Neural cell (in vitro differentiated cells): ENCODE results near the gene TMSB4X.

Experiments
- EP300 ChIP-seq: fragments of 450-650 bp; conservative IDR thresholded peaks from 2 replicates; pipeline ENCODE4 v1.6.1; 2014; ENCODE audit warnings: antibody characterized with exemption, mild to moderate bottlenecking, moderate library complexity; ENCODE audit not compliant: poor library complexity, severe bottlenecking
- POLR2AphosphoS5 ChIP-seq: IDR thresholded peaks from 2 replicates; pipeline ENCODE4 v1.6.1; 2012
- RAD21 ChIP-seq: fragments of 450-650 bp; conservative IDR thresholded peaks from 2 replicates; pipeline ENCODE4 v1.6.1; 2014; ENCODE audit warnings: antibody characterized with exemption, mild to moderate bottlenecking, moderate library complexity
- SMC3 ChIP-seq: fragments of 450-650 bp; conservative IDR thresholded peaks from 2 replicates; pipeline ENCODE4 v1.6.1; 2014; ENCODE audit warnings: antibody characterized with exemption, mild to moderate bottlenecking, moderate library complexity; ENCODE audit not compliant: poor library complexity
- TF ChIP-seq, protein P1 (sequence below): fragments of 450-650 bp; IDR thresholded peaks from 2 replicates; pipeline ENCODE4 v1.5.1; 2014; ENCODE audit warnings: antibody characterized with exemption, mild to moderate bottlenecking, moderate library complexity; ENCODE audit not compliant: poor library complexity, severe bottlenecking

DNA sequence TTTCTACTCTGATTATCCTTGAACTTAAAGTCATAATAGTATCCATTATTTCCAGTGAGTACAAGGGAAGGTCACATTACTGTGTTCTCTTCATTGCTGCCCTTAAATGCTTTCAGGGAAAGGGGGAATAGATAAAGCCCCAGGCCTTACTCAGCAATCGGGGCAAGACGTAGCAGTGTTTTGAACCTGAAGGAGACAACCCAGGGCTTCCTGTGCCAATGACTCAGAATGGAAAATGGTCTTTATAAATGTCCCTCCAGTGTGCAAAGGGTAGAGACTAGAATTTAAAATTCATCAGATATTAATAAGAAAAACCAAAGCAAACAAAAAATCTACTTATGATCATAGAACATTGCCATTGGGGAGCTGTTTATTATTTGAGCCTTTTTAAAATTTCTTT is 44.8 kb upstream of the TMSB4X start:
- TF ChIP-seq RAD21: no peak
- TF ChIP-seq, protein P1, sequence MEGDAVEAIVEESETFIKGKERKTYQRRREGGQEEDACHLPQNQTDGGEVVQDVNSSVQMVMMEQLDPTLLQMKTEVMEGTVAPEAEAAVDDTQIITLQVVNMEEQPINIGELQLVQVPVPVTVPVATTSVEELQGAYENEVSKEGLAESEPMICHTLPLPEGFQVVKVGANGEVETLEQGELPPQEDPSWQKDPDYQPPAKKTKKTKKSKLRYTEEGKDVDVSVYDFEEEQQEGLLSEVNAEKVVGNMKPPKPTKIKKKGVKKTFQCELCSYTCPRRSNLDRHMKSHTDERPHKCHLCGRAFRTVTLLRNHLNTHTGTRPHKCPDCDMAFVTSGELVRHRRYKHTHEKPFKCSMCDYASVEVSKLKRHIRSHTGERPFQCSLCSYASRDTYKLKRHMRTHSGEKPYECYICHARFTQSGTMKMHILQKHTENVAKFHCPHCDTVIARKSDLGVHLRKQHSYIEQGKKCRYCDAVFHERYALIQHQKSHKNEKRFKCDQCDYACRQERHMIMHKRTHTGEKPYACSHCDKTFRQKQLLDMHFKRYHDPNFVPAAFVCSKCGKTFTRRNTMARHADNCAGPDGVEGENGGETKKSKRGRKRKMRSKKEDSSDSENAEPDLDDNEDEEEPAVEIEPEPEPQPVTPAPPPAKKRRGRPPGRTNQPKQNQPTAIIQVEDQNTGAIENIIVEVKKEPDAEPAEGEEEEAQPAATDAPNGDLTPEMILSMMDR: no peak
- no peak for TF ChIP-seq SMC3
- no peak for TF ChIP-seq EP300
- TF ChIP-seq POLR2AphosphoS5: no peak
